Limb (tissue), 2 donors: ENCODE measurements around the gene FANCL.
A peak's percentile ranks its signal among the peaks of the same experiment; 100 is the strongest.
"Not testable (repeated sequence)": the region's sequence is repeated elsewhere in the genome, so short reads cannot be mapped to it uniquely, and the experiment has no call there.

Source experiments
- DNase-seq, 2 donors: peaks; one replicate each; pipeline ENCODE4 v3.0.0-alpha.2; 2016; ENCODE audit errors: extremely low spot score in 2 of 2

FANCL gene

GRCh38 chr2:58145769-58146168 lies 95.4 kb downstream of the FANCL start:
- DNase-seq: not testable (repeated sequence)

GRCh38 chr2:58140508-58141072 lies 100.5 kb downstream of the FANCL start:
- no peak for DNase-seq

GRCh38 chr2:58138396-58139030 lies 102.6 kb downstream of the FANCL start:
- no peak for DNase-seq

- DNase-seq: peak in 1 of 2 donors; percentile 34
These were observed 103.3 kb downstream of the FANCL start for GRCh38 chr2:58137856-58138255.

- no peak for DNase-seq
These were observed 103.9 kb downstream of the FANCL start for GRCh38 chr2:58137221-58137620.

- DNase-seq: no peak
These were observed 105.3 kb downstream of the FANCL start for GRCh38 chr2:58135861-58136260.

GRCh38 chr2:58133395-58133794 lies 107.7 kb downstream of the FANCL start:
- DNase-seq: no peak

GRCh38 chr2:58131191-58132011 lies 109.7 kb downstream of the FANCL start:
- DNase-seq: peak; percentile 33 to 75

- DNase-seq: no peak
These were observed 110.9 kb downstream of the FANCL start for GRCh38 chr2:58130238-58130637.

- DNase-seq: no peak
These were observed 114.0 kb downstream of the FANCL start for GRCh38 chr2:58127111-58127510.

- DNase-seq: no peak
These were observed 118.6 kb downstream of the FANCL start for GRCh38 chr2:58122540-58122939.

- no peak for DNase-seq
These were observed 119.1 kb downstream of the FANCL start for GRCh38 chr2:58122040-58122439.

- no peak for DNase-seq
These were observed 120.4 kb downstream of the FANCL start for GRCh38 chr2:58120626-58121229.

GRCh38 chr2:58113563-58113962 lies 127.6 kb downstream of the FANCL start:
- DNase-seq: not testable (repeated sequence)

- DNase-seq: no peak
These were observed 130.4 kb downstream of the FANCL start for GRCh38 chr2:58110765-58111164.

GRCh38 chr2:58109481-58109880 lies 131.6 kb downstream of the FANCL start:
- DNase-seq: no peak
